ENCODE data around the gene TMEM120B.

The TMEM120B gene

DNA sequence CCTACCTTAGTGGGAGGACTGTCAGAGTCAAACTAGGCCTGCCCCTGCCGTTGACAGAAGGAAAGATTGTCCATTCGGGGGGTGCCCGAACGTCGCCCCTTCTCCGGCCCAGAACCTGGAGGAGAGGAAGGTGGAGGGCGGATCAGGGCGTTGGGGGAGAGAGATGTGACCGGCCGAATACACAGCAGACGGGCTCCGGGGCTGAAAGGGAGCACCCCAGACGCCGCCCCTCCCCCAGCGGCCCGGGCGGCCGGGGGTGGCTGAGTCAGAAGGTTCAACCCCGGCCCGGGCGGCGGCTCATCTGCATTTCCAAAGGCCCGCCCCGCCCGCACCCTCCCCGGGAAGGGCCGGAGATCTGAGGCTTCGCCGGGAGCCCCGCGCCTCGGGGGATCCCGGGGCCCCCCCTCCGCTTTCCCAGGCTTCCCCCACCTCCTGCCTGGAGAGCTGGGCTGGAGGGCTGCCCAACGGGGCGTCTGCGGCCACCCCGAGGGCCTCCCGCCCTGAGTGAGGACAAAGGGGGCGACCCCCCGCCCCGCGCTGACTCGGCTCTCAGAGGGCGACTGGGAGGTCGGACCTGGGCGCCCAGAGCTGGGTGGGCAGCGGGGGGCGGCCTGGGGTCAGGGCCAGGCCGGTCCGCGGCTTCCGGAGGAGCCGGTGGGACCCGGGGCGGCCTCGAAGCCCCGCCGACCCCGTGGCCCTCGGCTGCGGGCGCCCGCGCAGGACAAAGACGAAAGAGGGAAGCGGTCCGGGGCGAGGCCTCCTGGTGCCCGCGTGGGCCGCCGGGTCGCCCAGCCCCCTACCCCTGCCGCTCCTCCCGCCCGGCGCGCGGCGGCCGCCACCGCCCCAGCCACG, 87.5 kb downstream of the TMEM120B start (continued):
- TF ChIP-seq, protein P1, sequence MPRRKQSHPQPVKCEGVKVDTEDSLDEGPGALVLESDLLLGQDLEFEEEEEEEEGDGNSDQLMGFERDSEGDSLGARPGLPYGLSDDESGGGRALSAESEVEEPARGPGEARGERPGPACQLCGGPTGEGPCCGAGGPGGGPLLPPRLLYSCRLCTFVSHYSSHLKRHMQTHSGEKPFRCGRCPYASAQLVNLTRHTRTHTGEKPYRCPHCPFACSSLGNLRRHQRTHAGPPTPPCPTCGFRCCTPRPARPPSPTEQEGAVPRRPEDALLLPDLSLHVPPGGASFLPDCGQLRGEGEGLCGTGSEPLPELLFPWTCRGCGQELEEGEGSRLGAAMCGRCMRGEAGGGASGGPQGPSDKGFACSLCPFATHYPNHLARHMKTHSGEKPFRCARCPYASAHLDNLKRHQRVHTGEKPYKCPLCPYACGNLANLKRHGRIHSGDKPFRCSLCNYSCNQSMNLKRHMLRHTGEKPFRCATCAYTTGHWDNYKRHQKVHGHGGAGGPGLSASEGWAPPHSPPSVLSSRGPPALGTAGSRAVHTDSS (tag by site-specific recombination; IDR thresholded peaks at IDR 0.05) = no peak; the same call in 1 of the 2 replicates
- TF ChIP-seq, protein P2, sequence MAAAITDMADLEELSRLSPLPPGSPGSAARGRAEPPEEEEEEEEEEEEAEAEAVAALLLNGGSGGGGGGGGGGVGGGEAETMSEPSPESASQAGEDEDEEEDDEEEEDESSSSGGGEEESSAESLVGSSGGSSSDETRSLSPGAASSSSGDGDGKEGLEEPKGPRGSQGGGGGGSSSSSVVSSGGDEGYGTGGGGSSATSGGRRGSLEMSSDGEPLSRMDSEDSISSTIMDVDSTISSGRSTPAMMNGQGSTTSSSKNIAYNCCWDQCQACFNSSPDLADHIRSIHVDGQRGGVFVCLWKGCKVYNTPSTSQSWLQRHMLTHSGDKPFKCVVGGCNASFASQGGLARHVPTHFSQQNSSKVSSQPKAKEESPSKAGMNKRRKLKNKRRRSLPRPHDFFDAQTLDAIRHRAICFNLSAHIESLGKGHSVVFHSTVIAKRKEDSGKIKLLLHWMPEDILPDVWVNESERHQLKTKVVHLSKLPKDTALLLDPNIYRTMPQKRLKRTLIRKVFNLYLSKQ (tag by site-specific recombination; IDR thresholded peaks at IDR 0.05; ENCODE audit: borderline replicate concordance) = no peak
- TF ChIP-seq, protein P3, sequence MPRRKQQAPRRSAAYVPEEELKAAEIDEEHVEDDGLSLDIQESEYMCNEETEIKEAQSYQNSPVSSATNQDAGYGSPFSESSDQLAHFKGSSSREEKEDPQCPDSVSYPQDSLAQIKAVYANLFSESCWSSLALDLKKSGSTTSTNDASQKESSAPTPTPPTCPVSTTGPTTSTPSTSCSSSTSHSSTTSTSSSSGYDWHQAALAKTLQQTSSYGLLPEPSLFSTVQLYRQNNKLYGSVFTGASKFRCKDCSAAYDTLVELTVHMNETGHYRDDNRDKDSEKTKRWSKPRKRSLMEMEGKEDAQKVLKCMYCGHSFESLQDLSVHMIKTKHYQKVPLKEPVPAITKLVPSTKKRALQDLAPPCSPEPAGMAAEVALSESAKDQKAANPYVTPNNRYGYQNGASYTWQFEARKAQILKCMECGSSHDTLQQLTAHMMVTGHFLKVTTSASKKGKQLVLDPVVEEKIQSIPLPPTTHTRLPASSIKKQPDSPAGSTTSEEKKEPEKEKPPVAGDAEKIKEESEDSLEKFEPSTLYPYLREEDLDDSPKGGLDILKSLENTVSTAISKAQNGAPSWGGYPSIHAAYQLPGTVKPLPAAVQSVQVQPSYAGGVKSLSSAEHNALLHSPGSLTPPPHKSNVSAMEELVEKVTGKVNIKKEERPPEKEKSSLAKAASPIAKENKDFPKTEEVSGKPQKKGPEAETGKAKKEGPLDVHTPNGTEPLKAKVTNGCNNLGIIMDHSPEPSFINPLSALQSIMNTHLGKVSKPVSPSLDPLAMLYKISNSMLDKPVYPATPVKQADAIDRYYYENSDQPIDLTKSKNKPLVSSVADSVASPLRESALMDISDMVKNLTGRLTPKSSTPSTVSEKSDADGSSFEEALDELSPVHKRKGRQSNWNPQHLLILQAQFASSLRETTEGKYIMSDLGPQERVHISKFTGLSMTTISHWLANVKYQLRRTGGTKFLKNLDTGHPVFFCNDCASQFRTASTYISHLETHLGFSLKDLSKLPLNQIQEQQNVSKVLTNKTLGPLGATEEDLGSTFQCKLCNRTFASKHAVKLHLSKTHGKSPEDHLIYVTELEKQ (tag by site-specific recombination; IDR thresholded peaks at IDR 0.05; ENCODE audit: borderline replicate concordance) = peak; percentile 65; the same call in 1 of the 2 replicates
- TF ChIP-seq ZNF214 (tag by site-specific recombination; IDR thresholded peaks at IDR 0.05; ENCODE audit: borderline replicate concordance) (no peak), ZNF174 (tag by site-specific recombination; IDR thresholded peaks at IDR 0.05) (no peak), ZNF16 (tag by site-specific recombination; IDR thresholded peaks at IDR 0.05; ENCODE audit: low read depth) (no peak), ZNF211 (tag by site-specific recombination; IDR thresholded peaks at IDR 0.05; ENCODE audit: low read depth) (no peak), ZXDB (tag by site-specific recombination; IDR thresholded peaks at IDR 0.05) (peak; percentile 90), ZEB2 (tag by site-specific recombination; IDR thresholded peaks at IDR 0.05) (peak; percentile 96), ZFHX2 (tag by site-specific recombination; conservative IDR thresholded peaks at IDR 0.05) (peak; percentile 76), MEIS1 (CRISPR knock-in tag; IDR thresholded peaks at IDR 0.05; ENCODE audit: borderline replicate concordance) (no peak), ZNF626 (tag by site-specific recombination; IDR thresholded peaks at IDR 0.05) (no peak), GLI2 (tag by site-specific recombination; IDR thresholded peaks at IDR 0.05; ENCODE audit: borderline replicate concordance, low read depth) (no peak), SP2 (tag by site-specific recombination; IDR thresholded peaks at IDR 0.05) (peak; percentile 72), OSR2 (tag by site-specific recombination; IDR thresholded peaks at IDR 0.05) (peak; percentile 51; the same call in 1 of the 2 replicates), MZF1 (tag by site-specific recombination; IDR thresholded peaks at IDR 0.05; ENCODE audit: borderline replicate concordance) (no peak), ZNF112 (tag by site-specific recombination; IDR thresholded peaks at IDR 0.05) (no peak), YY2 (tag by site-specific recombination; IDR thresholded peaks at IDR 0.05) (no peak)
- TF ChIP-seq, protein P4, sequence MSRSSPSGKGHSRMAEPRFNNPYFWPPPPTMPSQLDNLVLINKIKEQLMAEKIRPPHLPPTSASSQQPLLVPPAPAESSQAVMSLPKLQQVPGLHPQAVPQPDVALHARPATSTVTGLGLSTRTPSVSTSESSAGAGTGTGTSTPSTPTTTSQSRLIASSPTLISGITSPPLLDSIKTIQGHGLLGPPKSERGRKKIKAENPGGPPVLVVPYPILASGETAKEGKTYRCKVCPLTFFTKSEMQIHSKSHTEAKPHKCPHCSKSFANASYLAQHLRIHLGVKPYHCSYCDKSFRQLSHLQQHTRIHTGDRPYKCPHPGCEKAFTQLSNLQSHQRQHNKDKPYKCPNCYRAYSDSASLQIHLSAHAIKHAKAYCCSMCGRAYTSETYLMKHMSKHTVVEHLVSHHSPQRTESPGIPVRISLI (tag by site-specific recombination; IDR thresholded peaks at IDR 0.05) = no peak
- TF ChIP-seq, protein P5, sequence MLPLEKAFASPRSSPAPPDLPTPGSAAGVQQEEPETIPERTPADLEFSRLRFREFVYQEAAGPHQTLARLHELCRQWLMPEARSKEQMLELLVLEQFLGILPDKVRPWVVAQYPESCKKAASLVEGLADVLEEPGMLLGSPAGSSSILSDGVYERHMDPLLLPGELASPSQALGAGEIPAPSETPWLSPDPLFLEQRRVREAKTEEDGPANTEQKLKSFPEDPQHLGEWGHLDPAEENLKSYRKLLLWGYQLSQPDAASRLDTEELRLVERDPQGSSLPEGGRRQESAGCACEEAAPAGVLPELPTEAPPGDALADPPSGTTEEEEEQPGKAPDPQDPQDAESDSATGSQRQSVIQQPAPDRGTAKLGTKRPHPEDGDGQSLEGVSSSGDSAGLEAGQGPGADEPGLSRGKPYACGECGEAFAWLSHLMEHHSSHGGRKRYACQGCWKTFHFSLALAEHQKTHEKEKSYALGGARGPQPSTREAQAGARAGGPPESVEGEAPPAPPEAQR (tag by site-specific recombination; IDR thresholded peaks at IDR 0.05) = no peak
- TF ChIP-seq, protein P6, sequence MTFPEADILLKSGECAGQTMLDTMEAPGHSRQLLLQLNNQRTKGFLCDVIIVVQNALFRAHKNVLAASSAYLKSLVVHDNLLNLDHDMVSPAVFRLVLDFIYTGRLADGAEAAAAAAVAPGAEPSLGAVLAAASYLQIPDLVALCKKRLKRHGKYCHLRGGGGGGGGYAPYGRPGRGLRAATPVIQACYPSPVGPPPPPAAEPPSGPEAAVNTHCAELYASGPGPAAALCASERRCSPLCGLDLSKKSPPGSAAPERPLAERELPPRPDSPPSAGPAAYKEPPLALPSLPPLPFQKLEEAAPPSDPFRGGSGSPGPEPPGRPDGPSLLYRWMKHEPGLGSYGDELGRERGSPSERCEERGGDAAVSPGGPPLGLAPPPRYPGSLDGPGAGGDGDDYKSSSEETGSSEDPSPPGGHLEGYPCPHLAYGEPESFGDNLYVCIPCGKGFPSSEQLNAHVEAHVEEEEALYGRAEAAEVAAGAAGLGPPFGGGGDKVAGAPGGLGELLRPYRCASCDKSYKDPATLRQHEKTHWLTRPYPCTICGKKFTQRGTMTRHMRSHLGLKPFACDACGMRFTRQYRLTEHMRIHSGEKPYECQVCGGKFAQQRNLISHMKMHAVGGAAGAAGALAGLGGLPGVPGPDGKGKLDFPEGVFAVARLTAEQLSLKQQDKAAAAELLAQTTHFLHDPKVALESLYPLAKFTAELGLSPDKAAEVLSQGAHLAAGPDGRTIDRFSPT (tag by site-specific recombination; IDR thresholded peaks at IDR 0.05) = peak; percentile 78
- TF ChIP-seq, protein P7, sequence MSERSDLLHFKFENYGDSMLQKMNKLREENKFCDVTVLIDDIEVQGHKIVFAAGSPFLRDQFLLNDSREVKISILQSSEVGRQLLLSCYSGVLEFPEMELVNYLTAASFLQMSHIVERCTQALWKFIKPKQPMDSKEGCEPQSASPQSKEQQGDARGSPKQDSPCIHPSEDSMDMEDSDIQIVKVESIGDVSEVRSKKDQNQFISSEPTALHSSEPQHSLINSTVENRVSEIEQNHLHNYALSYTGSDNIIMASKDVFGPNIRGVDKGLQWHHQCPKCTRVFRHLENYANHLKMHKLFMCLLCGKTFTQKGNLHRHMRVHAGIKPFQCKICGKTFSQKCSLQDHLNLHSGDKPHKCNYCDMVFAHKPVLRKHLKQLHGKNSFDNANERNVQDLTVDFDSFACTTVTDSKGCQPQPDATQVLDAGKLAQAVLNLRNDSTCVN (tag by site-specific recombination; optimal IDR thresholded peaks at IDR 0.05) = peak; percentile 50

Measured in HEK293 (cell line).